Breast epithelium (tissue), 4 donors: Measurements from ENCODE around the gene SLC30A3. TPM values are rescaled to one million over a fixed set of nuclear protein-coding genes. Genes with fewer than 3 reads are reported as not detected.

Experiments
- DNase-seq, 2 donors: peaks; one replicate each; pipeline ENCODE4 v3.0.0-alpha.2; 2019; ENCODE audit warnings: low spot score in 2 of 2
- H3K27ac ChIP-seq, 2 donors: fragments of 200-600 bp; sonication (generic) in 1 of 2; one replicate each; pipeline ENCODE4 v1.5.1; 2016 to 2019; ENCODE audit warnings: mild to moderate bottlenecking in 1 of 2
- H3K27me3 ChIP-seq, 2 donors: fragments of 200-600 bp; sonication (generic) in 1 of 2; one replicate each; pipeline versions ENCODE4 v1.5.1 to v1.6.0; 2017 to 2019; ENCODE audit warnings: control low read depth in 1 of 2, mild to moderate bottlenecking in 1 of 2
- H3K36me3 ChIP-seq: fragments of 200-600 bp; one replicate; pipeline ENCODE4 v1.5.1; 2019
- H3K4me1 ChIP-seq, 2 donors: fragments of 200-600 bp; sonication (generic); one replicate each; pipeline ENCODE4 v1.5.1; 2016 to 2019; ENCODE audit warnings: control low read depth in 1 of 2
- H3K4me3 ChIP-seq, 3 donors: fragments of 200-600 bp; sonication (generic); 1 replicate in 2 of 3; 2 replicates in 1 of 3; pipeline ENCODE4 v1.5.1; 2016 to 2019; ENCODE audit warnings: mild to moderate bottlenecking in 3 of 3, moderate library complexity in 2 of 3
- H3K9me3 ChIP-seq, 2 donors: fragments of 200-600 bp; sonication (generic) in 1 of 2; one replicate each; pipeline ENCODE4 v1.5.1; 2016 to 2019; ENCODE audit warnings: control low read depth in 1 of 2
- CTCF ChIP-seq, 3 donors: fragments of 450-650 bp; IDR thresholded peaks; one replicate each; pipeline ENCODE4 v1.5.1; 2016 to 2017; ENCODE audit warnings: antibody characterized with exemption in 3 of 3, mild to moderate bottlenecking in 3 of 3, moderate library complexity in 3 of 3
- POLR2A ChIP-seq: fragments of 450-650 bp; IDR thresholded peaks from one replicate; pipeline ENCODE4 v1.6.1; 2016; ENCODE audit warnings: antibody characterized with exemption, mild to moderate bottlenecking, moderate library complexity
- POLR2AphosphoS5 ChIP-seq, 3 donors: sonication (generic); formaldehyde crosslinking; IDR thresholded peaks; one replicate each; pipeline ENCODE4 v1.6.1; 2017; ENCODE audit warnings: antibody characterized with exemption in 3 of 3
- intact Hi-C: fragments of 100-400 bp; cut with DNase I; formaldehyde crosslinking; loops from one replicate; pipeline ENCODE4 v1.15.1; 2023; ENCODE audit warnings: low total_unique reads
- total RNA-seq, 3 donors: library from RNA; depleted of rRNA; stranded (reverse); fragments of >200 nt; gene quantifications; one replicate each; pipeline ENCODE4 v1.1.0, GENCODE V29; 2016

The SLC30A3 gene
- total RNA-seq, 3 donors from 2014 or later = 0.33 TPM; not detected in 2

GRCh38 chr2:27250652-27251379 is 12.0 kb downstream of the SLC30A3 start:
- DNase-seq = no peak
- TF ChIP-seq POLR2A = no peak
- TF ChIP-seq CTCF (IDR thresholded peaks at IDR 0.05) = no peak
- no peak for TF ChIP-seq POLR2AphosphoS5 (IDR thresholded peaks at IDR 0.05)
- Histone ChIP-seq H3K27me3 (peaks cover 0 to 22% of the 10 kb centered on the region in 2 donors), H3K4me1 (no peaks in the 10 kb centered on the region), H3K9me3 (no peaks in the 10 kb centered on the region), H3K4me3 (no peak overlapping the region), H3K27ac (no peak overlapping the region), H3K36me3 (no peaks in the 10 kb centered on the region)
- intact Hi-C loops = no loop called here

- DNase-seq = no peak
- Histone ChIP-seq H3K4me3 (no peak overlapping the region), H3K27ac (no peak overlapping the region), H3K27me3 (peaks cover 0 to 22% of the 10 kb centered on the region in 2 donors), H3K36me3 (no peaks in the 10 kb centered on the region), H3K9me3 (no peaks in the 10 kb centered on the region), H3K4me1 (no peaks in the 10 kb centered on the region)
- intact Hi-C loops = no loop called here
- TF ChIP-seq POLR2AphosphoS5 (IDR thresholded peaks at IDR 0.05) (no peak), CTCF (IDR thresholded peaks at IDR 0.05) (no peak), POLR2A (no peak)
Measured at GRCh38 chr2:27249891-27250651, 12.8 kb downstream of the SLC30A3 start.

GRCh38 chr2:27249159-27249890 is 13.5 kb downstream of the SLC30A3 start:
- H3K27me3 ChIP-seq = peaks cover 0 to 20% of the 10 kb centered on the region in 2 donors
- no peaks in the 10 kb centered on the region for H3K4me1 ChIP-seq
- H3K27ac ChIP-seq = no peak overlapping the region
- H3K4me3 ChIP-seq = no peak overlapping the region
- intact Hi-C loops = no loop called here
- no peak for TF ChIP-seq POLR2A
- no peak for TF ChIP-seq CTCF (IDR thresholded peaks at IDR 0.05)
- TF ChIP-seq POLR2AphosphoS5 (IDR thresholded peaks at IDR 0.05) = no peak
- no peaks in the 10 kb centered on the region for H3K36me3 ChIP-seq
- no peak for DNase-seq
- no peaks in the 10 kb centered on the region for H3K9me3 ChIP-seq

- Histone ChIP-seq H3K36me3 (no peaks in the 10 kb centered on the region), H3K27ac (no peak overlapping the region), H3K27me3 (peaks cover 0 to 12% of the 10 kb centered on the region in 2 donors), H3K9me3 (no peaks in the 10 kb centered on the region), H3K4me1 (no peaks in the 10 kb centered on the region), H3K4me3 (no peak overlapping the region)
- TF ChIP-seq POLR2AphosphoS5 (IDR thresholded peaks at IDR 0.05) (no peak), POLR2A (no peak), CTCF (IDR thresholded peaks at IDR 0.05) (no peak)
- intact Hi-C loops = no loop called here
- no peak for DNase-seq
Measured at GRCh38 chr2:27247893-27248292, 15.0 kb downstream of the SLC30A3 start.
